CD4-positive, alpha-beta T cell treated with Interferon gamma for 1 hour (primary cell): ENCODE results near the gene SLC25A43.
"Not testable (repeated sequence)": the region's sequence is repeated elsewhere in the genome, so short reads cannot be mapped to it uniquely, and the experiment has no call there.

Experiments used
- DNase-seq: peaks from one replicate; pipeline ENCODE4 v3.0.0-alpha.2; 2020

SLC25A43 gene

DNA sequence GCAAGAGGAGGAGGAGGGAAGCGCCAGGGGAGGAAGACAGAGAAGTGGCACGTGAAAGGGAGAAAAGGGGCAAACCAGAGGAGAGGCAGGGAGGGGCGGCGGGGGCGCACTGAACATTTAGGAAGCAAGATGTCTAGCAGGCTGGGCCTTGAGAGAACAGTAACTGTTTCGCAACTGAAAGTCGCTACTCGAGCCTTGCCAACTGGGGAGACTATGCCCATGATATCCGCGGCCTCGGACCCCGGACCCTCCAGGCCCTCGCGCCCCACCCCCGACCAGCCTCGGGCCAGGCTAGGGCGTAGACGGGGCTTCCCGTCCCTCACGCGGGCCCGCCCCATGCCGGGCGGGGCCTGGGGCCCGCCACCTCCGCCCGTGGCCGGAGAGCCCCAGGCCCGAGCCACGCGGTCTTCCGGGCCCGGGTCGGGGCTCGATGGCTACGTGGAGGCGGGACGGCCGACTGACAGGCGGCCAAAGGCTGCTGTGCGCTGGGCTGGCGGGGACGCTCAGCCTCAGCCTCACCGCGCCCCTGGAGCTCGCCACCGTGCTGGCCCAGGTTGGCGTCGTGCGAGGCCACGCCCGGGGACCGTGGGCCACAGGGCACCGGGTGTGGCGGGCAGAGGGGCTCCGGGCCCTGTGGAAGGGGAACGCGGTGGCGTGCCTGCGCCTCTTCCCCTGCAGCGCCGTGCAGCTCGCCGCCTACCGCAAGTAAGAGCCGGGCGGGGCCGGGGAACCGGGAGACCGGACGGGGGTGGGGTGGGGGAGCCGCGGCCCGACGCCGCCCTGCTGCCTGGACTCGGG is at the start of gene SLC25A43:
TSS of gene SLC25A43 (plus strand) at position 363 of the 798 bp plus-strand sequence. CDS start at position 431, 68 bp downstream.
- DNase-seq, result peak; percentile 9

DNA sequence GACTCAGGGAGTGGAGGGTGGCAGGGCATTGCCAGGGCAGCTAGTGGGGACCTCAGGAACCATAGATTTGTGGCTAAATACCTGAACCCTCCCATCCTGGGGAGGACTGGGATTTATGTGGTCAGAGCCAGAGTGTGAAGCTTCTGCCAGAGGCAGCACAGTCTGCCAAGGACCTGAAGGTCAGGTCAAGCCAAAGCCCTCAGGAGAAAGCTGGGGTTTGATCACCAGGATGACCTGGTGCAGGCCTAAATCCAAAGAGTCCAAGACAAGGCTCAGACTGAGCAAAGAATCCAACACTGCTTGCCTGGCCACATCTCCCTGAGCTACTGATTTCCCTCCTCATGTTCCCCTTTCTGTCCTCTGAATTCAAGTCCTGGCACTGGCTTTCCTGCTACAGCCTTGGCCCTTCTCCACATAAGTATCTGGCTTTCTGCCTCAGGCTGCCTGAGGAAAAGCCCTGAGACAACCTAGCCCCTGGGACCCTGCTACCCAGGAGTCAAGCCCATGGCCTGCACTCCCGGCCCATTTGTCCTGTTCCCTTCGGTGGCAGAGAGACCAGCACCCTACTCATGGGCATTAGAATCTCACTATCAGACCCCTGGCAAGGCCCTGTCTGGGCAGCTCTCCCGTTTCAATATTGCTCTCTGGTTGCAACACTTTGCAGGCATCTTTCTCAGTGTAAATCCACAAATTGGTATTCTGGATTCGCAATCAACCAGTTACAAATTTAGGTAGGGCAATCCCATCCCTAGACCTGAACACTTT is 39.3 kb upstream of the SLC25A43 start:
- DNase-seq, result no peak

DNA sequence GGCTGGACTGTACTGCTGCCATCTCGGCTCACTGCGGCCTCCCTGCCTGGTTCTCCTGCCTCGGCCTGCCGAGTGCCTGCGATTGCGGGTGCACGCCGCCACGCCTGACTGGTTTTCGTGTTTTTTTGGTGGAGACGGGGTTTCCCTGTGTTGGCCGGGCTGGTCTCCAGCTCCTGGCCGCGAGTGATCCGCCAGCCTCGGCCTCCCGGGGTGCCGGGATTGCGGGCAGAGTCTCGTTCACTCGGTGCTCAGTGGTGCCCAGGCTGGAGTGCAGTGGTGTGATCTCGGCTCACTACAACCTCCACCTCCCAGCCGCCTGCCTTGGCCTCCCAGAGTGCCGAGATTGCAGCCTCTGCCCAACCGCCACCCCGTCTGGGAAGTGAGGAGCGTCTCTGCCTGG is 37.7 kb upstream of the SLC25A43 start:
- not testable (repeated sequence) for DNase-seq

DNA sequence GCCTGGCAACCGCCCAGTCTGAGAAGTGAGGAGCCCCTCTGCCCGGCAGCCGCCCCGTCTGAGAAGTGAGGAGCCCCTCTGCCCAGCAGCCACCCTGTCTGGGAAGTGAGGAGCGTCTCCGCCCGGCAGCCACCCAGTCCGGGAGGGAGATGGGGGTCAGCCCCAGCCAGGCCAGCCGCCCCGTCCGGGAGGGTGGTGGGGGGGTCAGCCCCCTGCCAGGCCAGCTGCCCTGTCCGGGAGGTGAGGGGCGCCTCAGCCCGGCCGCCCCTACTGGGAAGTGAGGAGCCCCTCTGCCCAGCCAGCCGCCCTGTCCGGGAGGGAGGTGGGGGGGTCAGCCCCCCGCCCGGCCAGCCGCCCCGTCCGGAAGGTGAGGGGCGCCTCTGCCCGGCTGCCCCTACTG is 37.1 kb upstream of the SLC25A43 start:
- DNase-seq, result not testable (repeated sequence)

DNA sequence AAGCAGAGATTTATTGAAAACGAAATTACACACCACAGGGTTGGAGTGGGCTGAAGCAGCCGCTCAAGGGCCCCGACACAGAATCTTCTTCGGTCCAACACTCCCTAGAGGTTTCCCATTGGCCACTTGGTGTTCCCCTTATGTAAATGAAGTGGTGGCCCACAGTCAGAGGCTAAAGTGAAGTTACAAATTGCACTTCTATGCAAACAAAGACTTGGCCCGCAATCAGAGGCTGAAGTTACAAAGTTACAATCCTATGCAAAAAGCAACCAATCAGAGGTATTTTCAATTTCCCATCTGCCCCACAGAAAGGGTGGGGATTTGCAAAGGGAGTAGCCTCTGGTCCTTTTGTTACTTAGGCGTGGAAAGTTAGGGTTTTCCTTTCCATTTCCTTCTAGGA is 35.7 kb upstream of the SLC25A43 start:
- DNase-seq, result no peak

DNA sequence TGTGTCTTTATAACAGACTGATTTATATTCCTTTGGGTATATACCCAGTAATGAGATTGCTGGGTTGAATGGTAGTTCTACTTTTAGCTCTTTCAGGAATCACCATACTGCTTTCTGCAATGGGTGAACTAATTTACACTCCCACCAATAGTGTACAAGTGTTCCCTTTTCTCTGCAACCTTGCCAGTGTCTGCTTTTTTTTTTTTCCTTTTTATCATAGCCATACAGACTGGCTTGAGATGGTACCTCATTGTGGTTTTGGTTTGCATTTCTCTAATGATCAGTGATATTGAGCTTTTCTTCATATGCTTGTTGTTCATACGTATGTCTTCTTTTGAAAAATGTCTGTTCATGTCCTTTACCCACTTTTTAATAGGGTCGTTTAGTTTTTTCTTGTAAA is 27.3 kb upstream of the SLC25A43 start:
- DNase-seq, result not testable (repeated sequence)

DNA sequence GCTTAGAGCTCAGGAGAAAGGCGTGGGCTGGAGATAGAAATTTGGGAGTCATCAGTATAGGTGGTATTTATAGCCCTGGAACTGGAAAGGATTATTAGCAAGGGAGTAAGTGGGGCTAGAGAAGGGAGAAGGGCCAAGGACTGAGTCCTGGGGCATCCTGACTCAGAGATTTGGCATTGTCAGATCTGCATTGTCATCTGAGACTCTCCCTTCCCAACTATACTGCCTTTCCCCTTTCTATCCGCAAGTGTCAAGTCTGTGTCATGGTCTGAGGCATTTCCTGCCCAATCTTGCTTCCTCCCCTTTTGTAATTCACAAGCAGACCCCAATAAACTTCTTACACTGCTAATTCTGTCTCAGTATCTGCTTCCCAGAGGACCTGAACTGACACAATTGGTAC is 24.4 kb upstream of the SLC25A43 start:
- DNase-seq, result no peak

DNA sequence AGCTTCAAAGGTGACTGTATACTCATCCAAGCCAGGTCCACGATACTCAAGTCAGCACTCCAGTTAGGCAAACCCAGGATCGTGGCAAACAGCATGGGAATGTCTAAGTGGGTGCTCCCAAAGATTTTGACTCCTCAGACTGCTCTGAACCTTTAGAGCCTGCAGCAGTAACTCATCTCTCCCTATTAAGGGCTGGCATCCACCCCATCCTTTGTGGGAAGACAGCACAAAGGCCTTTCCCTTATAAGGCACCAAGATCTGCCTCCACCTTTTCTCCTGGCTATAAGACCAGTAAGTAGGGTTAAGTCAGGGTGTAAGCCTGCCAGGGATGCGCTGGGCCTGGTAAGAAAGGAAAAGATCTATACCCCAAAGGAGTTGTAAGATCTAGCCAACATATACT is 23.6 kb upstream of the SLC25A43 start:
- DNase-seq, result no peak

DNA sequence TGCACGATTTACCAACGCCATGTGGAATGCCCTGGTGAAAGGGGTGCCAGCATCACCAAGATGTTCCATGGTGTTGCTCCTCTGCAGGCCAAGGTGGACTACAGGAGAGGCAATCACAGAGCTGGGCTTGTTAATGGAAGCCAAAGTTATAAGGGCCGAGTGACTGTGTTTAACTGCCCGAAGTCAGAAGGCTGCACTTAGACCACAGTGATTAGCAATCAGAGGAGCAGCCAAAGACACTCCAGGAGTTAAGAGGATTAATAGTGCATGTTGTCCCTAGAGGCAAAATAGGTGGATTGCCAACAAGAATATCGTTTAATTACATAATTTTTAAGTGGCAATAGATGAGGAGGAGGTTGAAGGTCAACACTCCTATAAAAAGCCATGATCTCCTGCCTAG is 22.8 kb upstream of the SLC25A43 start:
- no peak for DNase-seq

DNA sequence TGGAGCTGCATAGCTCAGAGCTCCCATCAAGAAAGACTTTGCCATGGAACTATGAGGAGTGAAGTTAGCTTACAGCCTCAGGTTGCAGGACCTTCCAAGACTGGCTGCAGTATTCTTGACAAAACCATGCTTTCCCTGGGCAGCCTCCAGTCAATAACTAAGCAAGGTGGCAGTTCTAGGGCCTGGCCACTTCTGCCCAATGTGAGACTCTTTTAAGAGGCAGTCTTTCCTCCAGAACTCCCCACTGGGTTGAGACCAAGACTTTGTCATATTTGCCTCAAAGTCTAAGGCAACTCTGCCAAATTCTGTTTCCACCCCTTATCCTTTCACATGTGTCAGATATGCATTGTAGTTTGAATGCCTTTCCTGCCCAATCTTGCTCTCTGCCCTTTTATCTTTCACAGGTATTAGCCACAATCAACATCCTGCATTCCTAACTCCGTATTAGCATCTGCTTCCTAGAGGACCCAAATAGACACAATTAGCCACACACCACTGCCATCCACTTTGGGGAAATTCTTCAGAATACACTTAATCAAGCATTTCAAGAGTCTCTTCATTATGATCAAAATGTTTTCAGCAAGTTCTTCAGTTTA is 17.7 kb upstream of the SLC25A43 start:
- DNase-seq, result no peak

DNA sequence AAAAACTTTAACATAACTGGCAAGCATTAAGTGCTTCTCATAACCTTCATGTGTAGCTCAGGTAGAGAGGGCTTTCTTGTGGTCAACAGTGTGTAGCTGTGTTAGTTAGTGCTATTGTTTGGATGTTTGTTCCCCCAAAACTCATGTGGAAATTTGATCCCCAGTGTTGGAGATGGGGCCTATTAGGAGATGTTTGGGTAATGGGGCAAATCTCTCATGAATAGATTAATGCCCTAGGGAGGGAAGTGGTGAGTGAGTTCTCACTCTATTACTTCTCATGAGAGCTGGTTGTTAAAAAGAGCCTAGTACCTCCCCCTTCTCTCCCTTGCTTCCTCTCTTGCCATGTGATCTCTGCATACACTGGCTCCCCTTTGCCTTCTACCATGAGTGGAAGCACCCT is 16.5 kb upstream of the SLC25A43 start:
- DNase-seq, result no peak

DNA sequence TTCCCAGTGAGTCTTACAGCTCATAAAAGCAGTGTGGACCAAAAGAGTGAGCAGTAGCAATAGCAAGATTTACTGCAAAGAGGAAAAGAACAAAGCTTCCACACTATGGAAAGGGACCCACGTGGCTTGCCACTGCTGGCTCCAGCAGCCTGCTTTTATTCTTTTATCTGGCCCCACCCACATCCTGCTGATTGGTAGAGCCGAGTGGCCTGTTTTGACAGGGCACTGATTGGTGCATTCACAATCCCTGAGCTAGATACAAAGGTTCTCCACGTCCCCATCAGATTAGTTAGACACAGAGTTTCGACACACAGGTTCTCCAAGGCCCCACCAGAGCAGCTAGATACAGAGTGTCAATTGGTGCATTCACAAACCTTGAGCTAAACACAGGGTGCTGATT is 12.5 kb upstream of the SLC25A43 start:
- not testable (repeated sequence) for DNase-seq

DNA sequence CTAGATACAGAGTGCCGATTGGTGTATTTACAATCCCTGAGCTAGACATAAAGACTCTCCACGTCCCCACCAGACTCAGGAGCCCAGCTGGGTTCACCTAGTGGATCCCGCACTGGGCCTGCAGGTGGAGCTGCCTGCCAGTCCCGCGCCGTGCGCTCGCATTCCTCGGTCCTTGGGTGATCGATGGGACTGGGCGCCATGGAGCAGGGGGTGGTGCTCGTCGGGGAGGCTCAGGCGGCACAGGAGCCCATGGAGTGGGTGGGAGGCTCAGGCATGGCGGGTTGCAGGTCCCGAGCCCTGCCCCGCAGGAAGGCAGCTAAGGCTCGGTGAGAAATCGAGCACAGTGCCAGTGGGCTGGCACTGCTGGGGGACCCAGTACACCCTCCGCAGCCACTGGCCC is 11.7 kb upstream of the SLC25A43 start:
- DNase-seq, result not testable (repeated sequence)

DNA sequence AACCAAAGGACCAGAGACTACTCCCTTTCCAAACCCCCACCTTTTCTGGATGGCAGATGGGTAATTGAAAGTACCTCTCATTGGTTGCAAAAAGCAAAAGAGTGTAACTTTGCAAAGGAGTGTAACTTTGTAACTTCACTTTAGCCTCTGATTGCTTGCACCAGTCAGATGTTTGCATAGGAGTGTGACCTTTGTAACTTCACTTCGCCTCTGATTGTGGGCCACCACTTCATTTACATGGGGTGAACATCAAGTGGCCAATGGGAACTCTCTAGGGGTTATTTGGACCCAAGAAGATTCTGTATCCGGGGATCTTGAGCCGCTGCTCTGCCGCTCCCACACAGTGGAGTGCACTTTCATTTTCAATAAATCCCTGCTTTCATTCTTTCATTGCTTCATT is 9.9 kb upstream of the SLC25A43 start:
- DNase-seq, result no peak

DNA sequence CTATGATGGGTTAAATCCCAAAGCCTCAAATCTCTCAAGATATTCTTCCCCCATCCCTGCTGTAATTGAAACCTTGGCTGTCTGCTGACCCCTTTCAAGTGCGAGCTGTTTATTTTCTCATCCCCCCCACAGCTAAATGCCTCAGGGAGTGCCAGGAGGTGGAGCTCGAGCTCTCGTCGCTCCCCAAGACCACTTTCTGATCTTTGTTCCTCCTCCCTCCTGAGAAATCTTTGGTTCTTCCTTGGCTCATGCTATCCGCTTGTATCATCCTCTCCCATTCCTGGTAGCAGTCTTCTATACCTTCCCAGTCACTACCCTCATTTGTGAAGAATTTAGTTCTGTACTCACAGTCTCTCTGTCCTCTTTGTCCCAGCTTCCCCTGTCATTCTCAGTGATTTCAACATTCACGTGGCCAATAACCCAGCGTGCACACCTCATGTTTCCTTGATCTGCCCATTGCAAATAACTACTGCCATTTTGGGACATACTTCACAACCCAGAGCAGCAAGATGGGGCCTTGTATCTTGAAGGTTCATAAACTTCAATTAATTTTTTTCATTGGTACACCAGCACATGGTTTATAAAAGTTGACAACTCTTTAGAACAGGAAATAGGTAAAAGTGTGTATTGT is 9.2 kb upstream of the SLC25A43 start:
- DNase-seq, result no peak

DNA sequence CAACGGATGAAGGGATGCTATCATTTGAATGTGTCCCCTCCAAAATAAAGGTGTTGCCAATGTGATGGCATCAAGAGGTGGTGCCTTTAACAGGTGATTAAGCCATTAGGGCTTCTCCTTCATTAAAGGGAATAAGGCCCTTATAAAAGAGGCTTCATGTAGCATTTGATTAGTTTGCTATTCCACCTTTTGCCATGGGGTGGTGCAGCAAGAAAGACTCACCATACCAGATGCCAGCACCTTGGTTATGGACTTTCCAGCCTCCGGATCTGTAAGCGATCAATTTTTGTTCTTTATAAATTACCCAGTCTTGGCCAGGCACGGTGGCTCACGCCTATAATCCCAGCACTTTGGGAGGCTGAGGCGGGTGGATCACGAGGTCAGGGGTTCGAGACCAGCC is 7.9 kb upstream of the SLC25A43 start:
- no peak for DNase-seq

DNA sequence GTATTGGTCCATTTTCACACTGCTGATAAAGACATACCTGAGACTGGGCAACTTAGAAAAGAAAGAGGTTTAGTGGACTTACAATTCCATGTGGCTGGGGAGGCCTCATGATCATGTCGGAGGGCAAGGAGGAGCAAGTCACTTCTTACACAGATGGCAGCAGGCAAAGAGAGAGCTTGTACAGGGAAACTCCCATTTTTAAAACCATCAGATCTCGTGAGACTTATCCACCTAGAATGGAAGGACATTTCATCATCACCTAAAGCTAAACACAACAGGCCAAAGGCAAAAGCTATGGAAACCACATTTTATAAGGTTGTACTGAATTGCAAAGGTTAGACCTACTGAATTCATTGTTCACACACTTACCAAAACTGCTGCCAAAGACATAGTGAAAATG is 6.0 kb upstream of the SLC25A43 start:
- DNase-seq, result no peak

DNA sequence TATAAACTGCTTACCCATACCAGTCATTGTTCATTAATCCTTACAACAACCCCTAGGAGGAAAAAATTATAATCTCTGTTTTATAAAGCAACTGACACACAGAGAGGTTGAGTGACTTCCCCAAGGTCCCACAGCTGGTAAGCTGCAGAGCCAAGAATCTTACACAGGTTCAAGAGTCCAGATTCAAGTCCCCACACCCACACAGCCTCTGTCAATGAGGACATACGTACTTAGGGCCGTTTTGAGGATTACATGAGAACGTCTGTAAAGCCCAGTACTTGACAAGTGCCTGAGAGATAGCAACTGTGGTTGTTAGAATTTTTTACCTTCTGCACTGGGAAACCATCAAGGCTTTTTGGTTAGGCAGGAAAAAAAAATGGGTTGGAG is 556 bp upstream of the SLC25A43 start:
- DNase-seq, result no peak

DNA sequence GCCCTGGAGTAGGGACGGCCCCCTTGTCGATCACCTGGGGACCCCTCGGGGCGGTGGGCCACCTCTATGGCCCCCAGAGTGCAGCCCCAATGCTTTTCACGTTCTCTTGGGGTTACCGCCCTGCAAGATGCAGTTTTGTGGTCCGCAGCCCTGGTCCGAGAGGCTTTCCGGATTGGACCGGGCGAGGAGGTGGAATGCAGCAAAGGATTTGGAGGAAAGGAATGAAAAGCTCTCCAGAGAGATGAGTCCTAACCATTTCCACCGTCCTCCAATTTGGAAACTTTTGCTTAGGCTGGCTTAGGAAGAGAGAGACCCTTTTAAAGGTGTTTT is 601 bp downstream of the SLC25A43 start:
- no peak for DNase-seq

DNA sequence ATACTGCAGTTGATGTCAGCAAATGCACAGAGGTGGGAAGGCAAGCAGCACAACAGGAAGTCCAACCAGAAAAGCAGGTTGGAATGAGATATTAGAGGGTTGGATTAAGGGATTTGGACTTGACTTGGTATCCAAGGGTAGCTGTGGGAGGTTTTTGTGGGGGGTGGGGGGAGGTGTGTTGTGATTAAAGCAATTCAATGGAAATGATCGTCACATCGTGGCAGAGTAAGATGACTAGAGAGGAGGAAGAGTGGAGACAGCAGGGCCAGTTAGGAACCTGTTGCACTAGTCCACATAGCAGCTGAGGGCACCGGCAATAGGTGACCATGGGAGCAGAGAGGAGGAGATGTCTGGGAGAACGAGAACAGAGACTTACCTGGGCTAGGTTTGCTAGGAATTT is 2.4 kb downstream of the SLC25A43 start:
- DNase-seq, result no peak

DNA sequence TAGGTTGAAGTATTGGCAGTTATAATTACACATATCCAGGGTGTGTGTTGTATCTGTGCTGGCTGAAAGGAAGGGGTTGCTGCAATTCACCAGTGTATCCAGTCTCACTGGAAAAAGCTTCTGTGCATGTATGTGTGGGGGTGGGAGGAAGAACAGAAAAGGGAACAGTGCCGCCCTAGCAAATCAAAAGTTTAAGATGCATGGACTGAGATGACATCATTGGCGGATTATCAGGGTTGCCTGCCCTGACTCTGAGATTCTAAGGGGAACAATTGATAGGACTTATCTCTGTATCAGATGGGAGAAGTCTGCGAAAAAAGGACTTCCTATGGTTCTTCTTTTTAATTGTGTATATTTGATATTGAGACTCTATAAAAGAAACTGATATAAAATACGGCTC is 3.5 kb downstream of the SLC25A43 start:
- DNase-seq, result no peak

DNA sequence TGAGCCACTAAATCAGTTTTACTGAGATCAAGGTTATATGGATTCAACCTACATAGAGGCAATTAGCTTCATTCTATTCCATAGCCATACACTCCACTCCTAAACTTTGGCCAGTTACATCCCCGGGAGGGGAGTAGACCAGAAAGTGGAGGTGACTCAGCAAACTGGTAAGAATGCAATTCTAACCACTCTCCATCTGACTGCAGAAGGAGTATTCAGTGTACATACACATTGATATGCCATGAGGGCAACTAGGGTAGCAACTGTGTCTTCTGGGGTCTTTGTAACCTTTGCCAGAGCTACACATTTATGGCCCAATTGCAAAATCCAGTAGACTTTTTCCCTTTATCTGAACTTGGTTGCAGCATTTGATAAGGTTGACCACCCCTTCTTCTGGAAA is 7.6 kb downstream of the SLC25A43 start:
- no peak for DNase-seq

DNA sequence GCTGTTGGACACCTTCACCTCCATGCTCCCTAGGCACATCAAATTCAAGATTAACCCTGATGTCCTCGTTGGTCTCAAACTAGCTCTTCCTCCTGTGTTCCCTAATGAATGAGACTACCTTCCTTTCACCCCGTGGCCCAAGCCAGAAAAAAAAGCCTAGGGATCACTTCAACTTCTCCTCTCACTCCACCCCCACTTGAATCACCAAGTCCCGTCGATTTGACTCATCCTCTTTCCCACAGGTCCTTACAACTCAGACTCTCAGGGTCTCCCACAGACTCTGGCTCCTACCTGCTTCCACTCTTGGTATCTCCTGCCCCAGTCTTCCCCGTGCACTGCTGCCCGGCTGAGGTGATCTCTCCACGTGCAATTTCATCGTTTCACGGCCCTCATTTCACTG is 8.5 kb downstream of the SLC25A43 start:
- DNase-seq, result no peak
